Measurements from ENCODE around the gene DYNLL2. TPM values are rescaled to one million over a fixed set of nuclear protein-coding genes. Genes with fewer than 3 reads are reported as not detected.

DYNLL2 gene
- total RNA-seq, 1 experiment from 2014 or later = 38.7 TPM

DNA sequence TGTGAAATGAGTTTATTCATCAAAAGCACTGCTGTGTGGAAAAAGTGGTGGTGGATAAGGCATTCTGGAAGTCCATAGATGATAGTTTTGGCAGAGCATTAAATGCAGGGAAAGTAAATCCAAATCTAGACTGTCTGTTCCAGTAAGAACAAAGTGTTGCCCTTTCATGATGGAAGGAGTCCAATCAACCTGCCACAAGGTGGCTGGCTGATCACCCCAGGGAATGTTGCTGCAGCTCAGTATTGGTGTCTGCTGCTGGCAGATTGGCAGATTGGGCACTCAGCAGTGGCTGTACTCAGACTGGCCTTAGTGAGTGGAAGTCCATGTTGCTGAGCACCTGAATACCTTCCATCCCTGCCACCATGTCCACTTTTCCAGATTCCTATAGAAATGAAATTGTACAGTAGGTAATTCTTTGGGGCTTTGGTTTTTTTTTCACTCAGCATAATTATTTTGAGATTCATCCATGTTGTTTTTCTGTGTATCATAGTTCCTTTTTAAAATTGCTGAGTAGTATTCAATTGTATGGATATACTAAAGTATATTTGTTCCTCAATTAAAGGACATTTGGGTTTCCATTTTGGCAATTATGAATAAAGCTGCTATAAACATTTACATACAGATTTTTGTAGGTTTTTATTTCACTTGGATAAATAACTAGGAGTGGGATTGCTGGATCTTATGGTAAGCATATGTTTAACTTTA lies 14.3 kb downstream of the DYNLL2 start:
- Histone ChIP-seq H2AK5ac (ENCODE audit: insufficient read length, low read length) (no peak overlapping the region), H3K4ac (ENCODE audit: low read depth, low read length) (no peak overlapping the region), H2AFZ (ENCODE audit: low read length) (no peak overlapping the region), H4K20me1 (ENCODE audit: control insufficient read depth, insufficient read depth, insufficient read length) (no peaks in the 10 kb centered on the region), H2BK15ac (ENCODE audit: low read depth, low read length) (no peak overlapping the region), H2BK120ac (ENCODE audit: low read depth, low read length, poor library complexity, severe bottlenecking) (no peak overlapping the region), H2BK5ac (ENCODE audit: insufficient read length, low read length) (no peak overlapping the region), H3K9me3 (ENCODE audit: control insufficient read depth, low read depth, low read length) (no peaks in the 10 kb centered on the region), H3K23me2 (ENCODE audit: insufficient read length, low read depth, low read length, poor library complexity, severe bottlenecking) (no peaks in the 10 kb centered on the region), H3K56ac (ENCODE audit: insufficient read length, low read depth, low read length) (no peak overlapping the region), H3K79me2 (ENCODE audit: insufficient read depth, low read length) (no peaks in the 10 kb centered on the region), H4K91ac (ENCODE audit: insufficient read length, low read depth, low read length) (no peak overlapping the region), H2BK20ac (ENCODE audit: low read depth, low read length, poor library complexity, severe bottlenecking) (no peak overlapping the region), H3K4me2 (ENCODE audit: insufficient read depth, insufficient read length, low read length) (no peak overlapping the region), H2BK12ac (ENCODE audit: insufficient read length, low read depth, low read length) (no peak overlapping the region), H3K23ac (ENCODE audit: insufficient read length, low read depth, low read length) (no peak overlapping the region), H3K9ac (ENCODE audit: extremely low read depth, insufficient read length, low read length) (no peak overlapping the region), H3K14ac (ENCODE audit: insufficient read depth, low read length) (no peak overlapping the region), H3K79me1 (ENCODE audit: insufficient read depth, low read depth, low read length, poor library complexity, severe bottlenecking) (no peaks in the 10 kb centered on the region), H3K27ac (ENCODE audit: insufficient read length, low read depth, low read length) (no peak overlapping the region), H4K5ac (ENCODE audit: insufficient read length, low read depth, low read length) (no peak overlapping the region), H4K8ac (replicated peaks; ENCODE audit: insufficient read length, low read depth, low read length) (no peak overlapping the region), H3T11ph (ENCODE audit: low read length) (no peak overlapping the region), H3K27me3 (ENCODE audit: insufficient read depth, low read length) (no peaks in the 10 kb centered on the region), H3K18ac (ENCODE audit: insufficient read length, low read depth, low read length) (no peak overlapping the region), H3K4me1 (ENCODE audit: insufficient read depth, low read length) (no peaks in the 10 kb centered on the region)
- DNase-seq = no peak
- Mint-ChIP-seq H3K4me3 (no peak overlapping the region), H3K27ac (no peak overlapping the region), H3K27me3 (ENCODE audit: low read depth) (no peaks in the 10 kb centered on the region; the same call in 1 of the 2 replicates), H3K4me1 (no peaks in the 10 kb centered on the region), H3K9me3 (no peaks in the 10 kb centered on the region), H3K36me3 (ENCODE audit: insufficient read depth in 1 of 3, low read depth in 3 of 3) (peaks cover 9 to 18% (median 15%) of the 10 kb centered on the region in 3 experiments; a peak in 6 of 7 replicates)
- no peak for TF ChIP-seq CTCF (conservative IDR thresholded peaks at IDR 0.05)

Data from H9 (cell line).